Neural cell (in vitro differentiated cells): ENCODE data around the gene LYRM2. TPM values are rescaled to one million over a fixed set of nuclear protein-coding genes. Genes with fewer than 3 reads are reported as not detected.

Source experiments
- H2AFZ ChIP-seq: fragments of 200-600, 300-800 bp; sonication (generic), shearing (Covaris generic); 2 replicates; pipeline ENCODE4 v1.6.0; 2014; ENCODE audit warnings: low read depth, mild to moderate bottlenecking, antibody characterized with exemption, low read length, moderate library complexity
- H3F3A ChIP-seq: fragments of 200-600 bp; shearing (Covaris generic); 2 replicates; pipeline ENCODE4 v1.6.1; 2016; ENCODE audit warnings: mild to moderate bottlenecking, moderate library complexity, mixed read lengths, antibody characterized with exemption, low read length; ENCODE audit not compliant: insufficient read depth, poor library complexity, severe bottlenecking
- H3K27ac ChIP-seq: fragments of 200-600, 300-800 bp; sonication (generic), shearing (Covaris generic); 2 replicates; pipeline ENCODE4 v1.5.1; 2014; ENCODE audit warnings: mild to moderate bottlenecking, low read length, moderate library complexity
- H3K27me3 ChIP-seq: fragments of 300-800, 200-600 bp; sonication (generic), shearing (Covaris generic); 2 replicates; pipeline ENCODE4 v1.6.0; 2014; ENCODE audit warnings: mild to moderate bottlenecking, low read depth, low read length, moderate library complexity; ENCODE audit not compliant: insufficient read depth
- H3K36me3 ChIP-seq: fragments of 300-800, 200-600 bp; sonication (generic), shearing (Covaris generic); 2 replicates; pipeline ENCODE4 v1.5.1; 2014; ENCODE audit warnings: mild to moderate bottlenecking, antibody characterized with exemption, low read length, moderate library complexity; ENCODE audit not compliant: insufficient read depth
- H3K4me2 ChIP-seq: fragments of 300-800, 200-600 bp; sonication (generic), shearing (Covaris generic); 2 replicates; pipeline ENCODE4 v1.6.0; 2014; ENCODE audit warnings: mild to moderate bottlenecking, low read length
- H3K4me3 ChIP-seq: fragments of 300-800, 200-600 bp; sonication (generic), shearing (Covaris generic); 2 replicates; pipeline ENCODE4 v1.5.1; 2014; ENCODE audit warnings: mild to moderate bottlenecking, low read length, moderate library complexity
- H3K79me2 ChIP-seq: fragments of 200-600 bp; shearing (Covaris generic); replicated peaks from 2 replicates; pipeline ENCODE4 v1.6.0; 2014; ENCODE audit warnings: mild to moderate bottlenecking, low read length, moderate library complexity; ENCODE audit not compliant: insufficient read depth
- H3K9ac ChIP-seq: fragments of 300-800, 200-600 bp; sonication (generic), shearing (Covaris generic); 2 replicates; pipeline ENCODE4 v1.6.1; 2016; ENCODE audit warnings: mild to moderate bottlenecking, low read length, mixed read lengths
- H3K9me2 ChIP-seq: fragments of 200-600 bp; shearing (Covaris generic); 2 replicates; pipeline ENCODE4 v1.6.1; 2016; ENCODE audit warnings: mild to moderate bottlenecking, low read length, mixed read lengths; ENCODE audit not compliant: insufficient read depth
- H3K9me3 ChIP-seq: fragments of 200-600, 300-800 bp; sonication (generic), shearing (Covaris generic); 2 replicates; pipeline ENCODE4 v1.6.1; 2016; ENCODE audit warnings: mild to moderate bottlenecking, mixed run types, low read length, moderate library complexity, mixed read lengths
- H4K20me1 ChIP-seq: fragments of 200-600 bp; shearing (Covaris generic); 2 replicates; pipeline ENCODE4 v1.6.1; 2016; ENCODE audit warnings: mild to moderate bottlenecking, mixed run types; ENCODE audit not compliant: insufficient read depth
- EP300 ChIP-seq: fragments of 450-650 bp; conservative IDR thresholded peaks from 2 replicates; pipeline ENCODE4 v1.6.1; 2014; ENCODE audit warnings: antibody characterized with exemption, mild to moderate bottlenecking, moderate library complexity; ENCODE audit not compliant: poor library complexity, severe bottlenecking
- EZH2 ChIP-seq: fragments of 200-600, 300-800 bp; shearing (Covaris generic), sonication (generic); IDR thresholded peaks from 2 replicates; pipeline ENCODE4 v1.6.1; 2014; ENCODE audit warnings: antibody characterized with exemption, low read length, borderline replicate concordance, mild to moderate bottlenecking; ENCODE audit not compliant: insufficient read depth, poor library complexity, severe bottlenecking
- MXI1 ChIP-seq: fragments of 450-650 bp; conservative IDR thresholded peaks from 2 replicates; pipeline ENCODE4 v1.6.1; 2014; ENCODE audit warnings: antibody characterized with exemption, mild to moderate bottlenecking; ENCODE audit not compliant: poor library complexity, severe bottlenecking
- POLR2AphosphoS5 ChIP-seq: IDR thresholded peaks from 2 replicates; pipeline ENCODE4 v1.6.1; 2012
- RAD21 ChIP-seq: fragments of 450-650 bp; conservative IDR thresholded peaks from 2 replicates; pipeline ENCODE4 v1.6.1; 2014; ENCODE audit warnings: antibody characterized with exemption, mild to moderate bottlenecking, moderate library complexity
- REST ChIP-seq: IDR thresholded peaks from 2 replicates; pipeline ENCODE4 v1.6.1; 2012; ENCODE audit warnings: borderline replicate concordance
- SMC3 ChIP-seq: fragments of 450-650 bp; conservative IDR thresholded peaks from 2 replicates; pipeline ENCODE4 v1.6.1; 2014; ENCODE audit warnings: antibody characterized with exemption, mild to moderate bottlenecking, moderate library complexity; ENCODE audit not compliant: poor library complexity
- TAF1 ChIP-seq: IDR thresholded peaks from 2 replicates; pipeline ENCODE4 v1.6.1; 2012; ENCODE audit warnings: low read depth
- polyA plus RNA-seq: library from polyadenylated mRNA; depleted of rRNA; stranded (reverse); fragments of >200 nt; gene quantifications from 2 replicates; pipeline ENCODE4 v1.2.3, GENCODE V29; 2014
- TF ChIP-seq, protein P1 (sequence below): fragments of 450-650 bp; IDR thresholded peaks from 2 replicates; pipeline ENCODE4 v1.5.1; 2014; ENCODE audit warnings: antibody characterized with exemption, mild to moderate bottlenecking, moderate library complexity; ENCODE audit not compliant: poor library complexity, severe bottlenecking

LYRM2 gene
- polyA plus RNA-seq, 1 donor from 2014 or later, result 25.5 TPM

DNA sequence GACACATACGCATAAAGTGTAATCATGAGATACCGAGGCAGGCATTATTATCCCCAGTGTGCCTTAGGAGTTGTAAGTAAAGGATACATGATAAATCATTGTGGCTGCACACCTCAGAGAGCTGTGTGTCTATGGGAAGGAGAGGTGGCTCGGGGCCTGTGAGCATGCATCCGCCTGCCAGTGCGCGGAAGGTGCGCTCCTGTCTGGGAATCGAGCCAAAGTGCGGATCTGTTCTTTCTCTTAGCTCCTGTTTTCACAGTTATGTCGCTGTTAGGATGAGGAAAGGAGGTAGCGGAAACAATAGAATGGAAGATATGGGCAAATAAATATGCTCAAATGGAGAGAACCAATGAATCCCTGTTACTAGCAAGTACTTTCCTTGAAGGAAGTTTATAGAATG, 107.6 kb downstream of the LYRM2 start:
- no peak overlapping the region for H2AFZ ChIP-seq
- H4K20me1 ChIP-seq, result no peaks in the 10 kb centered on the region
- no peak overlapping the region for H3K9ac ChIP-seq
- H3K27me3 ChIP-seq, result no peaks in the 10 kb centered on the region
- H3F3A ChIP-seq, result no peaks in the 10 kb centered on the region
- no peaks in the 10 kb centered on the region for H3K36me3 ChIP-seq
- TF ChIP-seq POLR2AphosphoS5 (no peak), EZH2 (no peak), REST (no peak), RAD21 (no peak), SMC3 (no peak), MXI1 (no peak), TAF1 (no peak), EP300 (no peak)
- TF ChIP-seq, protein P1, sequence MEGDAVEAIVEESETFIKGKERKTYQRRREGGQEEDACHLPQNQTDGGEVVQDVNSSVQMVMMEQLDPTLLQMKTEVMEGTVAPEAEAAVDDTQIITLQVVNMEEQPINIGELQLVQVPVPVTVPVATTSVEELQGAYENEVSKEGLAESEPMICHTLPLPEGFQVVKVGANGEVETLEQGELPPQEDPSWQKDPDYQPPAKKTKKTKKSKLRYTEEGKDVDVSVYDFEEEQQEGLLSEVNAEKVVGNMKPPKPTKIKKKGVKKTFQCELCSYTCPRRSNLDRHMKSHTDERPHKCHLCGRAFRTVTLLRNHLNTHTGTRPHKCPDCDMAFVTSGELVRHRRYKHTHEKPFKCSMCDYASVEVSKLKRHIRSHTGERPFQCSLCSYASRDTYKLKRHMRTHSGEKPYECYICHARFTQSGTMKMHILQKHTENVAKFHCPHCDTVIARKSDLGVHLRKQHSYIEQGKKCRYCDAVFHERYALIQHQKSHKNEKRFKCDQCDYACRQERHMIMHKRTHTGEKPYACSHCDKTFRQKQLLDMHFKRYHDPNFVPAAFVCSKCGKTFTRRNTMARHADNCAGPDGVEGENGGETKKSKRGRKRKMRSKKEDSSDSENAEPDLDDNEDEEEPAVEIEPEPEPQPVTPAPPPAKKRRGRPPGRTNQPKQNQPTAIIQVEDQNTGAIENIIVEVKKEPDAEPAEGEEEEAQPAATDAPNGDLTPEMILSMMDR, result no peak
- H3K4me2 ChIP-seq, result no peak overlapping the region
- no peaks in the 10 kb centered on the region for H3K9me2 ChIP-seq
- H3K79me2 ChIP-seq, result no peaks in the 10 kb centered on the region
- no peaks in the 10 kb centered on the region for H3K9me3 ChIP-seq
- H3K27ac ChIP-seq, result no peak overlapping the region
- no peak overlapping the region for H3K4me3 ChIP-seq

GRCh38 chr6:89528866-89529265, 109.7 kb downstream of the LYRM2 start:
- TF ChIP-seq, protein P1, result no peak
- TF ChIP-seq MXI1 (no peak), RAD21 (no peak), EZH2 (no peak), TAF1 (no peak), EP300 (no peak), REST (no peak), SMC3 (no peak), POLR2AphosphoS5 (no peak)
- H3F3A ChIP-seq, result no peaks in the 10 kb centered on the region
- H3K4me3 ChIP-seq, result no peak overlapping the region
- no peaks in the 10 kb centered on the region for H4K20me1 ChIP-seq
- no peaks in the 10 kb centered on the region for H3K9me3 ChIP-seq
- no peaks in the 10 kb centered on the region for H3K36me3 ChIP-seq
- no peak overlapping the region for H2AFZ ChIP-seq
- H3K4me2 ChIP-seq, result no peak overlapping the region
- no peak overlapping the region for H3K9ac ChIP-seq
- H3K27me3 ChIP-seq, result no peaks in the 10 kb centered on the region
- H3K27ac ChIP-seq, result no peak overlapping the region
- no peaks in the 10 kb centered on the region for H3K9me2 ChIP-seq
- H3K79me2 ChIP-seq, result no peaks in the 10 kb centered on the region
